ENCODE results near the gene CNTN4.

The CNTN4 gene

GRCh38 chr3:2153547-2153946, 54.9 kb downstream of the CNTN4 start:
- no peak for DNase-seq

- DNase-seq, result no peak
Observed at GRCh38 chr3:2154621-2155020, 56.0 kb downstream of the CNTN4 start.

DNA sequence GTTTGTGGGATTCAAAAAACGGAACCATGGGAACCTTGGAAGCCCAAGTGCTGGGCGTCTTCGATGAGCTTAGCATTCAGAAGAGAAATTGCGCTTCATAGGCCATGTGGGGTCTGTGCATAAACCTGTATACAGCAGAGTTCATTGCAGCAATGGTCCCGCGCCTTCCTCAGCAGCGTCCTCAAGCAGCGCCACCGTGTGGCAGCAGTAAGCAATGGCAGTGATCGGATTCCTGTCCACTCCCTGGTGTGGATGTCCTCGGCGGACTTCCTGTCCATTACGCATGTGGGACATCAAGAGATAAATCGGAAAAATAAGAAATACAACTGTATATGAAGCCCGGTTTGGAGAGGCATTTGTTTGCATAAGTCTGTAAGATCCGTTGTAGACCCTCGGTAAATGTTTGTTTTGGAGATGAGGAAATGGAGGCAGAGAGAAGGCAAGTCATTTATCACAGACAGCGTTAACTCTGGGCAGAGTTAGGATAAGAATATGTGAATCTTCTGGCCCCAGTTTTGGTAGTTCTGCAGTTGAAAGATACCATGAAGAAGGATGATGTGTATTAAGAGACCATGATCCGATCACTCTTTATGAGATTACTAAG, 57.7 kb downstream of the CNTN4 start:
- peak in 1 of 2 donors; percentile 12 for DNase-seq

GRCh38 chr3:2158828-2159227, 60.2 kb downstream of the CNTN4 start:
- no peak for DNase-seq

- no peak for DNase-seq
Observed at GRCh38 chr3:2166552-2166951, 67.9 kb downstream of the CNTN4 start.

DNA sequence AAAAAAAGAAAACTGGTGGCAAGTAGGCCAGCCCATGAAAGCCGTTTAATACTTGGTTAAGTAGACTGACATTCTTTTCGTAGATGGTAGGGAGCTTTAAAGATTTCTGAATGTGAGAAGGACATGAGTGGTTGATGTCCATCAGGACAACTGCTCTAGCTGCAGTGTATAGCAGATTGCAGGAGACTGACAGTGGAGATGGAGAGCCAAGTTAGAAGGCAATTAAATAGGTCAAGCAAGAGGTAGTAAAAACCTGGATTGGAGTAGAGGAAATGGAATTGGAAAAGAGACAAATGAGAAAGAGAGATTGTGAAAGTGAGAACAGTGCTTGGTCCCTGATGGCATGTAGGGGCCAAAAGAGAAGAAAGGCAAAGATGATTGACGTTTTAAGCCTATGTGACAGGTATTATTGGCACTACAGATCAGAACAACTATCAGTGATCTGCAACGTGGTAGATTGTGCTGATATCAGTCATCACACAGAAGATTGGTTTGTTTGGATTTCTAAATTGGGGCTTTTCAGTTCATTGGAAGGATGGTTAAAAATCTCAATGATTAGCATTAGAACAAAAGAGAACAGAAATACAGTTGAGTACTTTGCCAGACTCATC, 74.0 kb downstream of the CNTN4 start:
- no peak for DNase-seq

DNA sequence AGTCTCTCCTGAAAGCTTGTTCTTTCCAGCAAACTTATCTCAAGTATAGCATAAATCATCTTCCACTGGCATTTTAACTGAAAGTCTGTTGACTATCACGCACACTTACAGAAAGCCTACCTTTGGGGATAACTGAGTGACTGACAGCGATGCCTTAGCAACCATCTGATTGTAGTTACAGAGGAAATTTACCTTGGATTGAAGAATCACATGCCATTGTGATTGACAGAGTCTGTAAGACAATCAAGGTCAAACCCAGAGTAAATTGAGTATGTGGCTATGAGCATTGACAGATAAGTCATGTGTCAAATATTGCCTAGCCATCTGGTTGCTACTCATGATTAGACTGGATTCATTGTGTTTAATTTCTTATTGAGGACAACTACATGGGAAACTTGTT, 82.0 kb downstream of the CNTN4 start:
- DNase-seq, result no peak

- no peak for DNase-seq
Observed at GRCh38 chr3:2198776-2199279, 100.2 kb downstream of the CNTN4 start.

- no peak for DNase-seq
Observed at GRCh38 chr3:2204054-2204453, 105.4 kb downstream of the CNTN4 start.

DNA sequence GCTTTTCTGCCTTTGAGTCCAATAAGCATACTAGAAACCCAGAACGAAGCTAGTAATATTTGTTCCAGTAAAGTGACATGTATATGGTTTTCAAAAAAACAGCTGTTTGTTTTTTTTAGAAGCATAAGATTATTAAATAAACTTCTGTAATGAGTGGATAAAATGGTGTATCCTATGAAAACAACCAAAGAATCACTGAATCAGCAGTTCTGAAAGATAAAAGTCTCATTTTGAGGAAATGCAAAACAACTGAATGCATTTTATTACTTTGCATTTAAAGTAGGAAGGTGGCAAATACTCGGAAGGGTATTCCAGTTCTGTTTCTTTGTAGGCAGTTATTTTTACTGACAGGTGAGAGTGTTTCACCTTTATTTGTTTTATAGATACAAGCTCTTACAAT, 107.0 kb downstream of the CNTN4 start:
- no peak for DNase-seq

- DNase-seq, result no peak
Observed at GRCh38 chr3:2206536-2206935, 107.9 kb downstream of the CNTN4 start.

- no peak for DNase-seq
Observed at GRCh38 chr3:2211568-2211967, 112.9 kb downstream of the CNTN4 start.

GRCh38 chr3:2212206-2212605, 113.5 kb downstream of the CNTN4 start:
- no peak for DNase-seq

DNA sequence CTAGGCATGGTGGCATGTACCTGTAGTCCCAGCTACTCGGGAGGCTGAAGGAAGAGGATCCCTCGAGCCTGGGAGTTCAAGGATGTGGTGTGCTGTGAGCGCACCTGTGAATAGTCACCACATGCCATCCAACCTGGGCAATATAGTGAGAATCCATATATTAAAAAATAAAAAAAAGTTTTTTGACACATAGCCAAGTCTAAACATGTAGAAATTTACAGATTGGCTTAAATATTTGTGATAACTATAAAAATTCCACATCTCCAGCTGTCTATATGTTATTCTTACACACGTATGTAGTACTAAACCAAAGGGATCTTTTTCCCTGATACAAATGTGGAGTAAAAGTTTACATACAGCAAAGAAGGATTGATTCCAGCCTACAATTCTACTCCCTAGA, 119.7 kb downstream of the CNTN4 start:
- DNase-seq, result no peak

DNA sequence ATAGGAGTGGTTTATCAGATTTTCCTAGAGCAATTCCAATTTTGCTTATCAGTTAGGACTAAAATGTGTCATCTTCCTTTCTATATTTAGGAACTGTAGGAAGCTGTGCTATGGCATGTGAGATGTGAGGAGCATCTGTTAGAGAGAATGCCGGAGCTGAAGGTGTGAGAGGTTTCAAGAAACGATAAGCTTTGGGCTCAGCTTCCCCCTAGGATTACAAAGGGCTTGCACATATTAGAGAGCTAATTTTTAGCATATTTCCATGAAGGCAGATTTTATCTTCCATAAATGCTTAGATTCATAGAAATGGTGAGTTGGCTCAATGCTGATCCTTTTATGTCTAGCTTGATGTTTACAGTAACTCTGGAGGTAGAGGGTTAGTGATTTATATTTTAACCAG, 120.2 kb downstream of the CNTN4 start:
- no peak for DNase-seq

- DNase-seq, result no peak
Observed at GRCh38 chr3:2236203-2236602, 137.5 kb downstream of the CNTN4 start.

- DNase-seq, result no peak
Observed at GRCh38 chr3:2244137-2244536, 145.5 kb downstream of the CNTN4 start.

- DNase-seq, result no peak
Observed at GRCh38 chr3:2246873-2247648, 148.4 kb downstream of the CNTN4 start.

DNA sequence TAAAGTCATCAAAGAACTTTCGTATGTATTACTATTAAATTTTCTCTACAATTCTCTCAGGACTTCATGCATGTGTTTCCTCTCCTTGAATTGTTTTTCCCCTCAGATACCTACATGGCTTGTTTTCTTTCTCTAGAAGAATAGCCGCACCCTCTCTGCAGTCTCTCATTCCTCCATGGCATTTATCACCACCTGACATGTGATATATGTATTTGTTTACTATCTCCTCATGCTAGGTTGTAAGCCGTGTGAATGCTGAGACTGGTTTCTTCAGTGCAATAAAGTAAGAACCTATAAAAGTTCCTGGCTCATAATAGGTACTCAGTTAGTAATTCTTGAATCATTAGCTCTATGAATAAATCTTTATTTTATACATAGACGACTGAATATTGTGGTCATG, 149.2 kb downstream of the CNTN4 start:
- DNase-seq, result no peak

DNA sequence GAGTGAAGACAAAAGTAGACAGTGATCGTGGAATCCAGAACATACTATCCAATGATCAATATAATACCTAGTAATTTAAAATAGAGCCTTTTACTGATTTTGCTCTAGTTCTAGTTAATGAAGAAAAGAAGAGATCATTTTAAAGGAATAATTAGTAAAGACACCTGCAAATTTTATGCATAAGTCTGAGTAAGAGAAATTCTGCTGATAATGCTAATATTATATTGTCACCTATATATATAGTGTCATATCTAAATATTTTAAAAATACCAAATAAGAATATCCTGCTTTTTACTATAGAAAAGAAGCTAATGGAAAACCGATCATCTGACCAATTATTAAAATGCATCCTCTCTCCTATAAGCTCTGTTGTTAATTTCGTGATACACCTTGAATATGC, 152.1 kb downstream of the CNTN4 start:
- no peak for DNase-seq

GRCh38 chr3:2261747-2262146, 163.1 kb downstream of the CNTN4 start:
- no peak for DNase-seq

DNA sequence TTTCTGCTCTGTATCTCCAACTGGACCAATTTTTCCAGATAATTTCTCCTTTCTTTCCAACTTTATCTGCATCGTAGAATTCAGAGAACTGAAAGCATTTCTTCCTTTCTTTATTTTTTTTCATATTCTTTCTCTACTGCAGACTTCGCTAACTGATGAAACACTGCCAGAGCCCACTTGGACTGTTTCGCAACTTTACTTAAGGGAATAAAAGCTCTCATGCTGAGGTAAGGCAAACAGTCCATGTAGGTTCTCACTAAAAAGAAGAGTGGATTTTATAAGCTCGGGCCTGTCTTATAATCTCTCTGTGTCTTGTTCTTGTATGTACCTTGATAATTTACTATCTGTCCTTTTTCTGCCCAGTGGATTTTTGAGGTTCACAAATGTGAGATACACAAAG, 163.5 kb downstream of the CNTN4 start:
- no peak for DNase-seq

DNA sequence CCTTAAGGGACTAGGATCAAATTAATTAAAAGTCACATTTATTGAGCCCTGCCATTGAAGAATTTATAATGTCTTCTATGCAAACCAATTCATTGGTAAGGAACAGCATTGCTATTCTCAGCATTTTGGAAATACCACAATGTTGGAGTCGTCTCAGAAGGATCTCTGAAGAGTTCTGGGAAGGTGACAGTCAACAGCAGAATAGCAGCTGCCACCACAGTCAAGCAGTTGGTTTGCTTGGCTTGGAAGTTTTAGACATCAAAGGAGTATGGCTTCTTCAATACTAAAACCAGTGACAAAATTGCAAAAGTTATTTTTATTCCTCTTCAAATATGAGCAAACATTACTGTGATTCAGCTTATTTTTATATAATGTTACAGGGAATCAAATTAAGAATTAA, 167.9 kb downstream of the CNTN4 start:
- DNase-seq, result no peak

GRCh38 chr3:2268779-2269178, 170.1 kb downstream of the CNTN4 start:
- DNase-seq, result no peak
